ENCODE measurements around the gene RNASE8. TPM values are rescaled to one million over a fixed set of nuclear protein-coding genes. Genes with fewer than 3 reads are reported as not detected.
A peak's percentile ranks its signal among the peaks of the same experiment; 100 is the strongest.
"Not testable (repeated sequence)": the region's sequence is repeated elsewhere in the genome, so short reads cannot be mapped to it uniquely, and the experiment has no call there.

The RNASE8 gene, protein sequence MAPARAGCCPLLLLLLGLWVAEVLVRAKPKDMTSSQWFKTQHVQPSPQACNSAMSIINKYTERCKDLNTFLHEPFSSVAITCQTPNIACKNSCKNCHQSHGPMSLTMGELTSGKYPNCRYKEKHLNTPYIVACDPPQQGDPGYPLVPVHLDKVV
- not detected in 2 replicates for total RNA-seq (2014; rRNA removed; shearing (Covaris generic))

DNA sequence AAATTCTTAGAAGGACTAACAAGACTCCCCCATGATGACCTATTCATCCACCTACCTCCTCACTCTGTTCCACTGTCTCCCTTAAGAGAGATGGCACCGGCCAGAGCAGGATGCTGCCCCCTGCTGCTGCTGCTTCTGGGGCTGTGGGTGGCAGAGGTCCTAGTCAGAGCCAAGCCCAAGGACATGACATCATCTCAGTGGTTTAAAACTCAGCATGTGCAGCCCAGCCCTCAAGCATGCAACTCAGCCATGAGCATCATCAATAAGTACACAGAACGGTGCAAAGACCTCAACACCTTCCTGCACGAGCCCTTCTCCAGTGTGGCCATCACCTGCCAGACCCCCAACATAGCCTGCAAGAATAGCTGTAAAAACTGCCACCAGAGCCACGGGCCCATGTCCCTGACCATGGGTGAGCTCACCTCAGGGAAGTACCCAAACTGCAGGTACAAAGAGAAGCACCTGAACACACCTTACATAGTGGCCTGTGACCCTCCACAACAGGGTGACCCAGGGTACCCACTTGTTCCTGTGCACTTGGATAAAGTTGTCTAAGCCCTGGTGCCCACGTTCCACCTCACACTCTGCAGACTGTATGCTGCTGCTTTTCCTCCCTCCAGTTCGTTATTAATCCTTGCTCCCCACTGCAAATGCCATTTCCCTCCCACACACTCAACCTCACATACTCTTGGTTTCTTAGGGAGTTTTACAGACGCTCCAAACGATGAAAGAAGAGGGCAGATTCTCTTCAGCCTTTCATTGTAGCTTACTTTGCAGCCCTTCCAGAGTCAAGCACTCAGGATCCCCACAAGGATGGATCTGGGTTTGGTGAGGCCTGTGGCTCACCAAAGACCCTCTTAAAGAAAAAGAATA, at the start of gene RNASE8:
RNASE8 (plus strand) TSS at position 20 of the 873 bp plus-strand sequence; CDS start at position 91, 71 bp downstream.
- DNase-seq (ENCODE audit: low read depth in 1 of 2, low spot score in 2 of 2) = no peak
- Histone ChIP-seq H3K27me3 (replicated peaks) (no peaks in the 10 kb centered on the region), H3K4me3 (no peak within 1 kb of the TSS), H3K9me3 (replicated peaks) (no peaks in the 10 kb centered on the region), H3K4me1 (replicated peaks) (peaks cover 2% of the 10 kb centered on the region), H3K27ac (no peak within 1 kb of the TSS), H3K36me3 (no peaks in the 10 kb centered on the region)

DNA sequence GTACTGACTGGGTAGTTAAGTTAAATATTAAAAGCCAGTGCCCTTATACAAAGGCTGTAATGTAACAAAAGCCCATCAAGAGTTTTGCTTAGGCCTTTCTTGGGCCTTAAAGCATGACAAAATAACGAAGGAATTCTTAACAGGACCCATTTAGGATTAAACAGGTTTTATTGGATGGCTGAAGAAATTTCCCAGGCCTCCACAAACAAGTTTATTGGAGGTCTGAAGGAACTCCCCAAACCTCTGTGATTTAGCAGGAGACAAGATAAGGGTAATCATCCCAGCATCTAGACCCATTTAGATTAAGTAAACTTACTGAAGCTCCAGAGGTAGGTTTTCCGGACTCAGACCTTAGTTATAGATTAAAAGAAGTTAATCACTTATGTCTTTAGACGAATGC, 47.9 kb upstream of the RNASE8 start:
- not testable (repeated sequence) for H3K4me1 ChIP-seq (replicated peaks); DNase-seq (ENCODE audit: low read depth in 1 of 2, low spot score in 2 of 2); H3K9me3 ChIP-seq (replicated peaks); H3K27me3 ChIP-seq (replicated peaks); H3K27ac ChIP-seq; H3K36me3 ChIP-seq; H3K4me3 ChIP-seq

DNA sequence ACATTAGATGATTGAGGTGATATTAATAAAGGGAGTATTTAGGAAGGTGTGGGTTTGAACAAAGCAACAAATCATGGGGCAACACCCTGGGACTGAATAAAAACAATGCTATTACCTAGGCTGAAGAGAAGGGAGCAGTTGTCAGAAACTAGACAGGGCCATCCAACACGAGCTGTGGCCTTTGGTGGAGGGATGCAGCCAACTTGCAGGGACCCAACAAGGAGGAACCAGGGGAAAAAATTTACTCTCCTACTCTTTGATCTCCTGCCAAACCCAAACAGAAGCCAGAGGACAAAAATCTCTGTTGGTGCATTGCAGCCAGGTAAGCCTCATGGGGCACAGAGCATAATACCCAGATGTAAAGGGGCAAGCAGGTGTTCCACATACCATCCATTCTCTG, 46.5 kb upstream of the RNASE8 start:
- Histone ChIP-seq H3K9me3 (replicated peaks) (no peaks in the 10 kb centered on the region), H3K27me3 (replicated peaks) (no peaks in the 10 kb centered on the region; the same call in 1 of the 2 replicates), H3K4me3 (no peak overlapping the region), H3K4me1 (replicated peaks) (no peaks in the 10 kb centered on the region), H3K27ac (no peak overlapping the region), H3K36me3 (no peaks in the 10 kb centered on the region)
- DNase-seq (ENCODE audit: low read depth in 1 of 2, low spot score in 2 of 2) = no peak

DNA sequence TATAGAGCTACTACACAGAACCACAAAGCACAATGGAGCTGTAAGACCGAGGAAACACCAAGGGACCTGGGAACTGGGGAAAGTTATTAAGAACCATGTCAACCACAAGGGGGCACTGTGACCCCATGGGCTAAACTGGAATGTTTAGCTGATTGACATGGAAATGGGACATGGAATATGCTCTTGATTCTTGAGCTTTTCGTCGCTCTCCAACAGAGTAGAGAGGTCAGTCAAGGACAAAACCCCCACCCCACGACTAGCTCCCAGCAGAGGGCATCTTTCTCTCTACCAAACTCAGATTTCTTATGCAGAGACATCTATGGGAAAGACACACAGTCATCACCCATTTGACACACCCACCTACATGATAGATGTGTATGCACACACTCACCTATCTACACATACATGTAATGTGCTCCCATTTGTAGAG, 42.8 kb upstream of the RNASE8 start:
- no peak overlapping the region for H3K4me3 ChIP-seq
- DNase-seq (ENCODE audit: low read depth in 1 of 2, low spot score in 2 of 2) = peak; percentile 64 to 71
- no peak overlapping the region for H3K27ac ChIP-seq
- H3K4me1 ChIP-seq (replicated peaks) = no peaks in the 10 kb centered on the region
- H3K27me3 ChIP-seq (replicated peaks) = no peaks in the 10 kb centered on the region; the same call in 1 of the 2 replicates
- no peaks in the 10 kb centered on the region for H3K36me3 ChIP-seq
- H3K9me3 ChIP-seq (replicated peaks) = no peaks in the 10 kb centered on the region

DNA sequence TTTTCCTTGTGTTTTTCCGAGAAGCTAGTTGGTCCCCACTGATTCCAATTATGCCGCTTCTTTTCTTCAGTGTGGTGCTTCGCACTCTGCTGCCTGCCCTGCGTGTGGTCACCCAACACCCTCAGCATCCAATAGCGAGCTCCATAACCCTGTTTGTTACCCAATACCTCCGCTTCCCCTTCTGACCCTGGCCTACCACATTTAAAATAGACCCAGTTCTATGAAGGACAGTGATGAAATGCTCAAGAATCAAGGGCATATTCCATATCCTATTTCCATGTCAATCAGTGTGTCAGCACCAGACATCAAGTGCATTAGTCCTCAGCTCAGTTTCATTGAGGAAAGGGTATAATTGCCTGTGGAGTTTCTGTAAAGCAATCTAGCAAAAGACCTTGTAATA, 42.3 kb upstream of the RNASE8 start:
- H3K4me1 ChIP-seq (replicated peaks) = no peaks in the 10 kb centered on the region
- no peak for DNase-seq (ENCODE audit: low read depth in 1 of 2, low spot score in 2 of 2)

DNA sequence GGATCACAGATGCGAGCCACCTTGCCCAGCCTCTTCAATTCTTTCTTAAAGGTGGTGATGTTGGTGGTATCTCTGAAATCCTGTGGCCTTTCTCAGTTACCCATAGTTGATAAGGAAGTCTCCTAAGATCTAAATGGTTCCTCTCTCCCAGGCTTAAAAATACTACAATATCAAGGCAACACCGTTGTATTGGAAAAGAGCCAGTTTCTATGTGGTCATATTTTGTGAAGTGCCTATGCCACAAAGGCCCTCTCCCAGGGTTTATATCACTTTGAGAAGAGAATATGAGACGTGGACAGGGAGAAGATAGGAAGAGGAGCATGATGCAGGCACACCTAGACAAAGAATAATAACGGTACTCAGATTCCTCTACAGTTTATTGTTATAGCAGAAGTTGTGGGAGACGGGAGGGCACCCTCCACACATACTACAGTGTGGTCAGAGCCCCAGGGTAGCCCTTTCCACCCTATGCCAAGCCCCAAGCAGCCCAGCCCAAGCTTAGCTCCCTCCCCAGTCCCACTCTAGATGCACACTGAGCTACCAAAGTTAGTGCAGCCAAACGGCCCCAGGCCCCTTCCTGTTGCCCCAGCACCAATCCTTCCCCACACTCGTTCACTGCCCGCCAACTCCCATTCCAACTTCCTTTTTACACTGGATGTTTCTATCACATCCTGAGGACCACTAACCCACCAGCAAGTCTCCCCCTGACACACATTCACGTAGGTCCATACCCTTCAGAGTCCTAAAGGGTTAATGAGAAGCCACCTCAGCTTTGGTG, 41.0 kb upstream of the RNASE8 start:
- no peak overlapping the region for H3K4me3 ChIP-seq
- H3K27me3 ChIP-seq (replicated peaks) = no peaks in the 10 kb centered on the region; the same call in 1 of the 2 replicates
- no peaks in the 10 kb centered on the region for H3K36me3 ChIP-seq
- H3K27ac ChIP-seq = no peak overlapping the region
- no peaks in the 10 kb centered on the region for H3K9me3 ChIP-seq (replicated peaks)
- no peak for DNase-seq (ENCODE audit: low read depth in 1 of 2, low spot score in 2 of 2)
- H3K4me1 ChIP-seq (replicated peaks) = no peaks in the 10 kb centered on the region

More for the DNA sequence above, 42.3 kb upstream of the RNASE8 start:
- Histone ChIP-seq H3K4me3 (no peak overlapping the region), H3K27me3 (replicated peaks) (no peaks in the 10 kb centered on the region; the same call in 1 of the 2 replicates), H3K9me3 (replicated peaks) (no peaks in the 10 kb centered on the region), H3K36me3 (no peaks in the 10 kb centered on the region), H3K27ac (no peak overlapping the region)

DNA sequence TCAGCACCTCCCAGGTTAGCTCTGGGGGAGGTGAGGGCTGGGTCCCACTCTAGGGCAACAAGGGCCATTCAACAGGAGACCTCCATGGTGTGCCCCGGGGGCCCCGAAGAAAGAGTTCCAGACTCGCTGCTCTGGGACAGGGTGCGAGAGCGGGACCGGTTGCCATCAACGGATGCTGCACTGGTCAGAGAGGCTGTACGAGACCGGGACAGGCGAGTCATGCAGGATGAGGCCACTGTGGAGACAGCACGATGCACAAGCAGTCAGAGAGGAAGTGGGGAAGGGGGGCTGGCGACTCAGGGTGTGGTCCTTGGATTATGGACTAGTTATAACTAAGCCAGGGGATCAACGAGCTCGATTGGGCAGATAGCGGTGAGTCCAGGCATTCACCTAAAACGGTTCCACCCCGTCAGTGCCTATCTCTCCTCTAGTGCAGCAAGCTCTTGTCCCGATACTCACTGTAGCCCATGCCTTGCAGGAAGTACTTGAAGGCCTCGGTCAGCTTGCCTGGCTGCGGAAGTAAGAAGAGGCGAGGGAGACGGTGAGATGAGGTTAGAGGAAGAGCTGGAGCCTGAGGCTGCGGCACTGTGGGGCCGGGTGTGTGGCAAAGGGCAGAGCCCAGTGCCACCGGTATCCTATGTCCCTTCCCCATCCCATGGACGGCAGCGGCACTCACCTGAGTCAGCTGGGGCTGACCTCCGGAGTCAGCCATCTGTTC, 39.9 kb upstream of the RNASE8 start:
- no peaks in the 10 kb centered on the region for H3K36me3 ChIP-seq
- H3K27me3 ChIP-seq (replicated peaks) = no peaks in the 10 kb centered on the region
- no peak overlapping the region for H3K27ac ChIP-seq
- no peak overlapping the region for H3K4me3 ChIP-seq
- H3K4me1 ChIP-seq (replicated peaks) = no peaks in the 10 kb centered on the region
- no peak for DNase-seq (ENCODE audit: low read depth in 1 of 2, low spot score in 2 of 2)
- no peaks in the 10 kb centered on the region for H3K9me3 ChIP-seq (replicated peaks)

DNA sequence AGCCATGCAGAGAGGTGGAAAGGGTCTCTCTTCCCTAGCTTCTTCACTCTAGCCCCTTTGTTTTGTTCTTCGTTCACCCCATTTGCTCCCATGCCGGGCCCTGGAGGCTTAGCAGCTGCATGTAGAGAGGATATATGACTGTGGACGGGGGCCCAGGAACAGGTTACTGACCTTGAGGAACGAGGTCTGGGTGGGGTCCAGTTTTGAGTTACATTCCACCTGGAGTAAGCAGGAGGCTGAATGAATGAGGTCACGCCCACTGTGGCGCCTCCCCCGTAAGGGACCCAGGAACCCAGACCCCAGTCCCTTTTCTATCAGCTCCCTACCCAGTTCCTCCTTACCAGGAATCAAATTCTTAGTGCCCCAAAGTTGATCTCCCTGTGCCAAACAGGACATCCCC, 39.3 kb upstream of the RNASE8 start:
- no peak overlapping the region for H3K4me3 ChIP-seq
- no peaks in the 10 kb centered on the region for H3K9me3 ChIP-seq (replicated peaks)
- H3K27ac ChIP-seq = no peak overlapping the region
- H3K36me3 ChIP-seq = no peaks in the 10 kb centered on the region
- H3K4me1 ChIP-seq (replicated peaks) = no peaks in the 10 kb centered on the region
- DNase-seq (ENCODE audit: low read depth in 1 of 2, low spot score in 2 of 2) = no peak
- H3K27me3 ChIP-seq (replicated peaks) = 0 out of 2 replicates have a peak, but pooled peaks cover 3% of the 10 kb centered on the region

DNA sequence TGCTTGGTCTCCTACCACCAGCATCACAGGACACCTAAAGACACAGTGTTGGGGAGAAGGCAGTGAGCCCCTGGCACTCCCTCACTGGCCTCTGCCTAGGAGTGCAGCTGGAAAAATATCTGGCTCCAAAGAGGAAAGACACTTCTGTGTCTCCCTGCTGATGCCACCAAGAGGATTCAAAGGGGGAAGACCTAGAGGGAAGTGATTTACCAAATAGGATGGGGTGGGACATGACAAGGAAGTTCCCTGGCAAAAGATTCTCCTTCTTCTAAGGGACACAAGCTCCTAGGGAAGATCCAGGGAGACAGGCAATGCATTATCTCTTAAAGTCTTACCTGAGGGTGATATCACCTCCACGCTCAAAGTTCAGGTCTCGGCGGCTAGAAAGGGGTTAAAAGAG, 38.8 kb upstream of the RNASE8 start:
- Histone ChIP-seq H3K36me3 (no peaks in the 10 kb centered on the region), H3K27ac (no peak overlapping the region), H3K4me1 (replicated peaks) (no peaks in the 10 kb centered on the region), H3K27me3 (replicated peaks) (peaks cover 7% of the 10 kb centered on the region; the same call in 1 of the 2 replicates), H3K4me3 (no peak overlapping the region), H3K9me3 (replicated peaks) (no peaks in the 10 kb centered on the region)
- DNase-seq (ENCODE audit: low read depth in 1 of 2, low spot score in 2 of 2) = no peak

DNA sequence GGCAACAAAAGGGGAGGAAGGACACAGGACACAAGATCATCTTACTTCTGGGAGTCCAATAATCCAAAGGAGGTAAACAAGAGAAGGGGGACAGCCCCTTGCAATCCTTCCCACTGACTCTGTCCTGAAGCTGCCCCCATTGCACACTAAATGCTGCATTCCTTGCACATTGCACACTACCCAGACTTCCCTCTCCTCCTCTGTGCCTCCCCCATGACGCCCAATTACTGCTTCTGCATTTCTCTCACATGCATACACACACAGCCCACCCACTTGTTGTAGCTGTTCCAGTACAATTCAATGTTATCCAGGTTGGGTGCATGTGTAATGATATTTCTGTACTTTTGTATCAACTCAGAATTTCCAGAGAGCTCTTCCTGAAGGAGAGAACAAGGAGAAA, 38.3 kb upstream of the RNASE8 start:
- no peak overlapping the region for H3K4me3 ChIP-seq
- no peaks in the 10 kb centered on the region for H3K36me3 ChIP-seq
- no peaks in the 10 kb centered on the region; the same call in 1 of the 2 replicates for H3K4me1 ChIP-seq (replicated peaks)
- H3K27me3 ChIP-seq (replicated peaks) = peaks cover 13% of the 10 kb centered on the region
- H3K9me3 ChIP-seq (replicated peaks) = no peaks in the 10 kb centered on the region
- no peak for DNase-seq (ENCODE audit: low read depth in 1 of 2, low spot score in 2 of 2)
- H3K27ac ChIP-seq = no peak overlapping the region

DNA sequence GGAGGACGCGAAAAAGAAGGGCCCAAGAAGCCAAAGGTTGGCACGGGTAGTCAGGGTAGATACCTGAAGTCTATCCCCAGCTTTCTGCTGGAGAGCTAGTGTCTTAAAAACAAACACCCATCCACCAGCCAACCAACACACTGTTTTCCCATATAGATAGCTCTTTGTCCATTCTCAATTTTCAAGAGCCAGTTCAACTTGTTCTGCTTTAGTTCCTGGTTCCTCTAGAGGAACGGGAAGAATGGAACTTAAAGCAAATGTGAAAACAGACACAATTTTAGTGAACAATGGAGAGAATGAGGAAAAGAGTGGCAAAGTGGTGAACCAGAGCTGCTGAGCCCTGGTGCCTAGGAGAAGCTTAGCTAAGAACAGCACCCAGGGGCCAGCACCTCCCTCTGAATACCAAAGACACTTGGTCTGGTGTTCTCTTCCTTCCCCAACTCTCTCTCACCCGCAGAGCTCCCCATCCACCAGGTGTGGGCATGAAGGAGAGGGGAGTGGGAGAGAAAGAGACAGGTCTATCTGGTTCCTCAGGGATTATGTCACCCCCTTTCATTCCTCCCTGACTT, 36.6 kb upstream of the RNASE8 start:
- DNase-seq (ENCODE audit: low read depth in 1 of 2, low spot score in 2 of 2) = no peak
- Histone ChIP-seq H3K27me3 (replicated peaks) (peaks cover 23% of the 10 kb centered on the region), H3K27ac (no peak overlapping the region), H3K4me1 (replicated peaks) (peaks cover 4% of the 10 kb centered on the region), H3K9me3 (replicated peaks) (no peaks in the 10 kb centered on the region), H3K36me3 (no peaks in the 10 kb centered on the region), H3K4me3 (no peak overlapping the region)

DNA sequence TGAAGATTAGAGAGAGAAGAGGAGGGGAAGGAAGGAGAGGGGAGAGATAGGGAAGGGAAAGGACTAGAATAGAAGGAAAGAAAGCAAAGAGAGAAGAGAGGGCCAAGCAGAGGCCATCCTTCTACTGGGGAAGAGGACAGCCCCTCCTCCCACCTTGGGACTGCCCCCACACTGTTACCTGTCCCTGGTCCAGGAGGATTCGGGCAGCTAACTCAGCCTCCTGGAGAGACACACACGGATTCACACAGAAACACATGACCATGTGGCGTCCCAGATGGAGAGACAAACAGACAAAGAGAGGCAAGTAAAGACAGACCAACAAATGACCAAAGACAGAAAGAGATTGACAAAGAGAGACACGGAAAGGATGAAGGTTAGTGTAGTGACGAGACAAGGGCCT, 34.9 kb upstream of the RNASE8 start:
- H3K4me3 ChIP-seq = no peak overlapping the region
- no peak for DNase-seq (ENCODE audit: low read depth in 1 of 2, low spot score in 2 of 2)
- peaks cover 4% of the 10 kb centered on the region for H3K4me1 ChIP-seq (replicated peaks)
- peaks cover 23% of the 10 kb centered on the region for H3K27me3 ChIP-seq (replicated peaks)
- no peaks in the 10 kb centered on the region for H3K36me3 ChIP-seq
- H3K9me3 ChIP-seq (replicated peaks) = no peaks in the 10 kb centered on the region
- no peak overlapping the region for H3K27ac ChIP-seq

DNA sequence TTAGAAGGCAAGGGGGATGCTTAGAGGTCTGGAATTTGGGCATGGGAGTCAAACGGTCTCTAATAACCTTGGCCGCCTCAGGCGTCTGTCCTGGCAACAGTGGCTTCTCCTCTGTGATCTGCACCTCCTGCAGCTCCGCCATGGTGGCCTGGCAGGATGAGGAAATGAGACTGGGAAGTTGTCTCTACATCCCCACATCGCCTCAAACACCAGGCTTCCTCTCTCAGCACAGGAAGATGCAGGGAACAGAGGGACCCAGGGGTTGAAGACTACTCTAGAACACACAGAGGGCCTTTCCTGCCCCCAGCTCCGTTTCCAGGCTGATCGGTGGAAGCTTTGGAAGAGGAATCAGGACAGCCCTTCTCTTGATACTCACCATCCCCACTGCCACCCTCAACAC, 34.4 kb upstream of the RNASE8 start:
- H3K4me1 ChIP-seq (replicated peaks) = peaks cover 4% of the 10 kb centered on the region
- peaks cover 23% of the 10 kb centered on the region for H3K27me3 ChIP-seq (replicated peaks)
- DNase-seq (ENCODE audit: low read depth in 1 of 2, low spot score in 2 of 2) = no peak
- H3K4me3 ChIP-seq = no peak overlapping the region
- no peaks in the 10 kb centered on the region for H3K36me3 ChIP-seq
- no peak overlapping the region for H3K27ac ChIP-seq
- H3K9me3 ChIP-seq (replicated peaks) = no peaks in the 10 kb centered on the region
